ENCODE results near the gene OR2A1.
"Not testable (repeated sequence)": the region's sequence is repeated elsewhere in the genome, so short reads cannot be mapped to it uniquely, and the experiment has no call there.

Gene OR2A1

DNA sequence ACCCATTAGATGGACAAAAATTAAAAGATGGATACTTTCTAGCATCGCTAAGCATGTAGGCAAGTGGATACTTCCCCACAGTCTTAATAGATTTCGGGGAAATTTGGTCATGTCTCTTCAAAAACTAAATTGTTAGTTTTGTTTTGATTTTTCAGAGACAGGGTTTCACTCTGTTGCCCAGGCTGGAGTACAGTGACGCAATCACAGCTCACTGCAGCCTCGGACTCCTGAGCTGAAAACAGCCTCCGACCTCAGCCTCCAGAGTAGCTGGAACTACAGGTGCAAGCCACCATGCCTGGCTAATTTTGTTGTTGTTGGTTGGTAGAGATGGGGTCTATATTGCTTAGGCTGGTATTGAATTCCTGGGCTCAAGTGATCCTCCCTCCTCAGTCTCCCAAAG is 13.6 kb downstream of the OR2A1 start:
- DNase-seq, result not testable (repeated sequence)

DNA sequence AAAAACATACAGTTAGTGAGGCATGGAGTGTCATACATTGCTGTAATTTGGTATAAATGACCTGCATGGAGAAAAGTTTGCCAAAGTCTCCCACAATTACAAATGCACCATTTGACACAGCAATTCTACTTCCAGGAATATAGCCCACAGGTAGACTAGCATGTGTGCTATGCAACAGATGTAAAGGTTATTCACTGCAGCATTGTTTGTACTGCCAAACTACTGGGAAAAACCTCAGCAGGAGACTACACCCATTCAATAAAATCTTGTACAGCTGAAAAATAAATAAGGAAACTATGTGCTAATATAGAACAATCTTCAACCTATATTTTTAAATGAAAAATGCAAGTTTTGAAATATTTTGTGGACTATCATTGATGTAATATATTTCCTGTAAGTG is 17.8 kb downstream of the OR2A1 start:
- DNase-seq, result not testable (repeated sequence)

GRCh38 chr7:144331221-144331995 is 19.2 kb downstream of the OR2A1 start:
- not testable (repeated sequence) for DNase-seq

DNA sequence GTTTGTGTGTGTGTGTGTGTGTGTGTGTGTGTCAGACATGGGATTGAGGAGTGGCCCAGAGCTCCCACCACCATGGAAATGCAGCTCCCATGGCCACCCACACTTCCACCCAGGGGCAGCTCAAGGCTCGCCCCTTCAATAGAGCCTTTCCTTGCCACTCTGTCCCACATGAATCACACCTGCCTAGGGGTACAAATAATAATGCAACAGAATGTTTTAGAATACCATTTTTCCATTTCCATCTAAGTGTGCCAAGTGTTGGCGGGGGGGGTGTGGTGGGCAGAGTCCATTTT is 19.7 kb downstream of the OR2A1 start:
- not testable (repeated sequence) for DNase-seq

DNA sequence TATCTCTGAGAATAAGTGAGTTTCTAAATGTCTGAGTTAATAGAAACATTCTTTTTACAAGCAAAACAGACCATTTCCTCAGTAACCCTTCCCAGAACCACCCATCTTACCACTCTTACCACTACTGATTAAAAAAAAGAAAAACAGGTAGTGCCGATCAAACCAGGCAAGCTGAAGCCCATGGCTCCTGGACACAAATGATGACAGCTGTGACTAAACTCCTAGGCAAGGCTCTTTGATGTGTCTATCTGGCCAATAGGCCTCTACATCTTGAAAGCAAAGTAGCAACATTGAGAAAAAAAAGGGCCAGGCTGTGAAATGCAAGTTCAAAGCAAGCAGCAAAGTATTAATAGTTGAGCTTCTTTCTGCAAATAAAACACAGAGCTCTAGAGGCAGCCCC is 36.4 kb downstream of the OR2A1 start:
- not testable (repeated sequence) for DNase-seq

DNA sequence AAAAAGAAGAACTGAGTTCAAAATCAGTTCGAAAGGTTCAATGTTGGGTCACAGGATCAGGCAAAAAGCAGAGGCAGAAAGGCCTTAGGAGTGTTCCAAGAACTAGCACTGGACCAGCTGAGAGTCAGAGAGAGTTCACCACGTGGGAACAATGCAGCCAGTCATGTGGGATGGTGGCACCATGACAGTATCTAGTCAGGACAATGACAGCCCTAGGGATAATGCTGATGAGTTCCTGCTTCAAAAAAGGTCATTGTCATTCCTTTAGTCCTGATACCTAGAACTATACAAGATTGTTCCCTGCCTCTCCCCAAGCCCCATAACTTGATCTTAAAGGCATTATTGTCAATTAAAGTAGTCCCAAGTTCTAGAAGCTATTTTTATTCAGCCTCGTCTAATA is 39.4 kb downstream of the OR2A1 start:
- DNase-seq, result not testable (repeated sequence)

DNA sequence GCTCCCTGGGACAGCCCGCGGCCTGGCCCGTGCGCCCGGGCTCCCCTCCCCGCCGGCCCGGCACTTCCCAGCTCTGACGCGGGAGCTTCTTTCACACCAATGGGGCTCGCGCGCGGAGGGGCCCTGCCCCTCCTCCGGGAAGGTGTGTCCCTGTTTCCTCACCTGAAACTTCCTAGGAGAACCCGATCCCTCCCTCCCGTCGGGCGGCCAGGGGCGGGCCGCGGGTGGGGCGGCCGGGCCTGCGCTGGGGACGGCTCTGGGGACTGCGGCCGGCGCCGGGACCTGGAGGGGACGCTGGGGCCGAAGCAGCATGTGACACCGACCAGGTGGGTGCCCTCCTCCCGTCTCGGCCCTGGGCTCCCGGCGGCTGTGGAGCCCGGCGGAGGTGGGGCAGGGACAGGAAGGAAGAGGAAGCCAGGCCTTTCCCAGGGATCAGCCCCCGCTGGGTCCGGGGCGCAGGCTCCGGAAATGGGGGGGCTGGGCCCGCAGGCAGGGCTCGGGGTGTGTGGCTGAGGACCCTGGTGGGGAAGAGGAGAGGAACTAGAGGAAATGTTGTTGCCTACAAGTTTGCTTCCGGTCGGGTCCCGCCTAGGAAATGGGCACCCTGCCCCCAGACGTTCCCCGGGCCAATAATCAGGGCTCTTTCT is 43.1 kb downstream of the OR2A1 start, which contains the start of gene ARHGEF5:
Gene ARHGEF5, plus strand, starts transcription at position 227 of the 647 bp plus-strand sequence. CDS start 7,268 bp downstream, outside the sequence.
- not testable (repeated sequence) for DNase-seq

- DNase-seq, result not testable (repeated sequence)
Measured at GRCh38 chr7:144356185-144356584, 44.0 kb downstream of the OR2A1 start.

GRCh38 chr7:144356860-144357259 is 44.6 kb downstream of the OR2A1 start:
- not testable (repeated sequence) for DNase-seq

DNA sequence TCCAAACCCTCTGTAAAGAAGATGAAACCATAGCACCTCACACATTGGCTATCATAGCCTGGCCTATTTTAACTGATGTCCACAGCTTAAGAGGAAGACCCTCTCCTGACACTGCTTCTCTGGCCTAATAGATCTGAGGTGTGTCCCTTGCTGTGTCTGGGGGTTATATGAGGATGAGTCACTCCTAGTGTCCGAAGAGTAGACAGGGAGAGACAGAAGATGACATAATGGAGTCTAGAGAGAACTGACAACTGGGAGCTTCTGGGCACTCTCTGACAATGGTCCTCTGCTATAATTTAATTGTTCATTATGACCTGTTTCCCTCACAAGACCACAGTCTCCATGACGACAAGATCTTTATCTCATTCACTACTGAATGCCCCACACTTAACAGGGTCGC is 49.8 kb downstream of the OR2A1 start:
- not testable (repeated sequence) for DNase-seq

- DNase-seq, result not testable (repeated sequence)
Measured at GRCh38 chr7:144365523-144365922, 53.3 kb downstream of the OR2A1 start.

GRCh38 chr7:144367250-144367649 is 55.0 kb downstream of the OR2A1 start:
- DNase-seq, result not testable (repeated sequence)

GRCh38 chr7:144369221-144369620 is 57.0 kb downstream of the OR2A1 start:
- not testable (repeated sequence) for DNase-seq
